ENCODE results near the gene PTPN4.
"Not testable (repeated sequence)": the region's sequence is repeated elsewhere in the genome, so short reads cannot be mapped to it uniquely, and the experiment has no call there.

Gene PTPN4

GRCh38 chr2:119765433-119766002 is 5.8 kb downstream of the PTPN4 start:
- DNase-seq: no peak

GRCh38 chr2:119766944-119767343 is 7.2 kb downstream of the PTPN4 start:
- DNase-seq: no peak

- DNase-seq: no peak
Measured at GRCh38 chr2:119768742-119769141, 9.0 kb downstream of the PTPN4 start.

- DNase-seq: no peak
Measured at GRCh38 chr2:119769645-119770044, 9.9 kb downstream of the PTPN4 start.

- DNase-seq: no peak
Measured at GRCh38 chr2:119771331-119771730, 11.6 kb downstream of the PTPN4 start.

- DNase-seq: no peak
Measured at GRCh38 chr2:119772128-119772527, 12.4 kb downstream of the PTPN4 start.

GRCh38 chr2:119772767-119773166 is 13.0 kb downstream of the PTPN4 start:
- no peak for DNase-seq

- no peak for DNase-seq
Measured at GRCh38 chr2:119774026-119774425, 14.3 kb downstream of the PTPN4 start.

GRCh38 chr2:119775102-119775501 is 15.4 kb downstream of the PTPN4 start:
- DNase-seq: no peak

- no peak for DNase-seq
Measured at GRCh38 chr2:119782308-119783027, 22.7 kb downstream of the PTPN4 start.

- DNase-seq: no peak
Measured at GRCh38 chr2:119784876-119785275, 25.2 kb downstream of the PTPN4 start.

GRCh38 chr2:119786295-119786694 is 26.6 kb downstream of the PTPN4 start:
- no peak for DNase-seq

GRCh38 chr2:119788752-119789151 is 29.0 kb downstream of the PTPN4 start:
- peak; percentile 1 for DNase-seq

GRCh38 chr2:119790466-119790865 is 30.7 kb downstream of the PTPN4 start:
- DNase-seq: no peak

GRCh38 chr2:119792907-119793312 is 33.2 kb downstream of the PTPN4 start:
- DNase-seq: no peak

- no peak for DNase-seq
Measured at GRCh38 chr2:119794237-119794636, 34.5 kb downstream of the PTPN4 start.

GRCh38 chr2:119795309-119796303 is 35.9 kb downstream of the PTPN4 start:
- no peak for DNase-seq

GRCh38 chr2:119800376-119800902 is 40.7 kb downstream of the PTPN4 start:
- no peak for DNase-seq

GRCh38 chr2:119801040-119801439 is 41.3 kb downstream of the PTPN4 start:
- no peak for DNase-seq

- not testable (repeated sequence) for DNase-seq
Measured at GRCh38 chr2:119801989-119802388, 42.3 kb downstream of the PTPN4 start.

- no peak for DNase-seq
Measured at GRCh38 chr2:119803101-119803500, 43.4 kb downstream of the PTPN4 start.

GRCh38 chr2:119804409-119804808 is 44.7 kb downstream of the PTPN4 start:
- not testable (repeated sequence) for DNase-seq

- DNase-seq: no peak
Measured at GRCh38 chr2:119808516-119809147, 48.9 kb downstream of the PTPN4 start.
